Measurements from ENCODE around the gene GASK1B.

GASK1B gene

GRCh38 chr4:158164768-158165213 is 8.0 kb downstream of the GASK1B start:
- DNase-seq (ENCODE audit: low read depth), result no peak
- no peak overlapping the region for H3K4me3 ChIP-seq (ENCODE audit: low read length)

DNA sequence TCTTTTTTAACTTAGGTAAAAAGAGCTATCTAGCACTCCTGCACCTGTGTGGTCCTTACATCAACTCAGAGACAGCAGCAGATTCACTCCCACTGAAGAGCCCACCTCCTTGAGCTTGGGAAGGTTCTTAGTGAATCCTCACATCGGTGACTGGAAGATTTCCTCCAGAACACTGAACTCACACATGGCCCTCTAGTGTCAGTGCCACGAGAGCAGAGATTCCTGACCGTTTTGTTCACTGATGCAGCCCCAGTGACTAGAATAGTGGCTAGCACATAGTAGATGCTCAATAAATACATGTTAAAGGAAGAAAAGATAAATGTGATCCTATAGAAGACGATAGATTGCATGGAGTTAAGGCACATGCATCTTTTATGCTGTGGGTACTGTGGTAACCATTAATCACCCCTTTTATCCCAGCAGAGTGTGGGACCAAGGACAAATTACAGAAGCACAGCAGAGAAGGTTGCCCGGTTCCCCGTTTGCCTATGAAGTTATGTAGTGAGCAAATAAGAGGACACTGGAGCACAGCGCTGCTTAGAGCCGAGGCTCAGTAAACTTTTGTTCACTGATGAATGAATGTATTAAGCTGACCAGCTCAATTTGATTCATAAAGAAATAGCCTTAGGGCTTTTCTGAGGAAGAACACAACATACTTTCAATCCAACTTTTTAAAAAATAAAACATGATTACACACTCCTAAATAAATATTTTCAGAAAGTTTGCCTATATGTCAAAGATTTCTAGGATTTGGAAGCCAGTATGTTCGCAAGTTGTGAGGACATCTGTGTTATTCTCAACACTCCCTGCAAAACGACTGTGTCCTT is 8.7 kb downstream of the GASK1B start:
- no peak overlapping the region for H3K4me3 ChIP-seq (ENCODE audit: low read length)
- TF ChIP-seq, protein P1, sequence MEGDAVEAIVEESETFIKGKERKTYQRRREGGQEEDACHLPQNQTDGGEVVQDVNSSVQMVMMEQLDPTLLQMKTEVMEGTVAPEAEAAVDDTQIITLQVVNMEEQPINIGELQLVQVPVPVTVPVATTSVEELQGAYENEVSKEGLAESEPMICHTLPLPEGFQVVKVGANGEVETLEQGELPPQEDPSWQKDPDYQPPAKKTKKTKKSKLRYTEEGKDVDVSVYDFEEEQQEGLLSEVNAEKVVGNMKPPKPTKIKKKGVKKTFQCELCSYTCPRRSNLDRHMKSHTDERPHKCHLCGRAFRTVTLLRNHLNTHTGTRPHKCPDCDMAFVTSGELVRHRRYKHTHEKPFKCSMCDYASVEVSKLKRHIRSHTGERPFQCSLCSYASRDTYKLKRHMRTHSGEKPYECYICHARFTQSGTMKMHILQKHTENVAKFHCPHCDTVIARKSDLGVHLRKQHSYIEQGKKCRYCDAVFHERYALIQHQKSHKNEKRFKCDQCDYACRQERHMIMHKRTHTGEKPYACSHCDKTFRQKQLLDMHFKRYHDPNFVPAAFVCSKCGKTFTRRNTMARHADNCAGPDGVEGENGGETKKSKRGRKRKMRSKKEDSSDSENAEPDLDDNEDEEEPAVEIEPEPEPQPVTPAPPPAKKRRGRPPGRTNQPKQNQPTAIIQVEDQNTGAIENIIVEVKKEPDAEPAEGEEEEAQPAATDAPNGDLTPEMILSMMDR (IDR thresholded peaks at IDR 0.05; ENCODE audit: insufficient read depth, low read depth, low read length, missing control alignments), result no peak
- DNase-seq (ENCODE audit: low read depth), result peak; percentile 28

More at GRCh38 chr4:158164768-158165213, 8.0 kb downstream of the GASK1B start:
- TF ChIP-seq, protein P1 (IDR thresholded peaks at IDR 0.05; ENCODE audit: insufficient read depth, low read depth, low read length, missing control alignments), result no peak

GRCh38 chr4:158162631-158163030 is 10.2 kb downstream of the GASK1B start:
- TF ChIP-seq, protein P1 (IDR thresholded peaks at IDR 0.05; ENCODE audit: insufficient read depth, low read depth, low read length, missing control alignments), result no peak
- DNase-seq (ENCODE audit: low read depth), result peak; percentile 29
- H3K4me3 ChIP-seq (ENCODE audit: low read length), result no peak overlapping the region

GRCh38 chr4:158161551-158162354 is 11.1 kb downstream of the GASK1B start:
- TF ChIP-seq, protein P1 (IDR thresholded peaks at IDR 0.05; ENCODE audit: insufficient read depth, low read depth, low read length, missing control alignments), result no peak
- peak; percentile 47 for DNase-seq (ENCODE audit: low read depth)
- no peak overlapping the region for H3K4me3 ChIP-seq (ENCODE audit: low read length)

- DNase-seq (ENCODE audit: low read depth), result no peak
- TF ChIP-seq, protein P1 (IDR thresholded peaks at IDR 0.05; ENCODE audit: insufficient read depth, low read depth, low read length, missing control alignments), result no peak
- no peak overlapping the region for H3K4me3 ChIP-seq (ENCODE audit: low read length)
Measured at GRCh38 chr4:158159718-158160094, 13.1 kb downstream of the GASK1B start.

GRCh38 chr4:158159054-158159717 is 13.6 kb downstream of the GASK1B start:
- TF ChIP-seq, protein P1 (IDR thresholded peaks at IDR 0.05; ENCODE audit: insufficient read depth, low read depth, low read length, missing control alignments), result no peak
- peak; percentile 93 for DNase-seq (ENCODE audit: low read depth)
- no peak overlapping the region for H3K4me3 ChIP-seq (ENCODE audit: low read length)

Measured in epithelial cell of esophagus (primary cell).